ENCODE measurements around the gene MAD2L1. TPM values are rescaled to one million over a fixed set of nuclear protein-coding genes. Genes with fewer than 3 reads are reported as not detected.

MAD2L1 gene
- total and polyA plus RNA-seq, 8 donors: 0.45 to 10.1 (median 2.4) TPM; not detected in 1

DNA sequence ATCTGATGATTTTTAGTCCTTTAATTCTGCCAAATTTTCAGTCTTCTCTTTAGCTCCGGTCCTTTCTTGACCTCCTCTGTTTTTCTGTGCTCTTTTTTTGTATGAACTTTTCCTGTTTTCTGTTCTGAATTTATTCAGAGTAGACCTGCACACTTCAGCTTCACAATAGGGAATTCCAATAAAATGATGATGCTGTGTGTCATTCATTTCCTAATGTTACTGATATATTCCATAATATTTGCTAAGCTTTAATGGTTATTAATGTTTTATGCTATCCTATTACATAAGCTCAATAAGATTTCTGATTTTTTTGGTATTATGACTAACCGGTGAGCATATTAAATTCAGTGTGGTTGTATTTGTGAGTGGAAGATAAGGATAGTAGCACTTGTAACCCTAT is 13.9 kb upstream of the MAD2L1 start:
- no peak overlapping the region for H3K27ac ChIP-seq
- H3K27me3 ChIP-seq: no peaks in the 10 kb centered on the region
- no peaks in the 10 kb centered on the region for H3K36me3 ChIP-seq
- intact Hi-C loops (cut with DNase I; ENCODE audit: low total_unique reads): no loop called here
- H3K4me1 ChIP-seq: no peaks in the 10 kb centered on the region
- 71 to 88% (median 84%) methylated on average over 2 of the region's 2 CpGs for WGBS, 5 donors
- no peak for DNase-seq
- H3K4me3 ChIP-seq: no peak overlapping the region
- TF ChIP-seq, protein P1, sequence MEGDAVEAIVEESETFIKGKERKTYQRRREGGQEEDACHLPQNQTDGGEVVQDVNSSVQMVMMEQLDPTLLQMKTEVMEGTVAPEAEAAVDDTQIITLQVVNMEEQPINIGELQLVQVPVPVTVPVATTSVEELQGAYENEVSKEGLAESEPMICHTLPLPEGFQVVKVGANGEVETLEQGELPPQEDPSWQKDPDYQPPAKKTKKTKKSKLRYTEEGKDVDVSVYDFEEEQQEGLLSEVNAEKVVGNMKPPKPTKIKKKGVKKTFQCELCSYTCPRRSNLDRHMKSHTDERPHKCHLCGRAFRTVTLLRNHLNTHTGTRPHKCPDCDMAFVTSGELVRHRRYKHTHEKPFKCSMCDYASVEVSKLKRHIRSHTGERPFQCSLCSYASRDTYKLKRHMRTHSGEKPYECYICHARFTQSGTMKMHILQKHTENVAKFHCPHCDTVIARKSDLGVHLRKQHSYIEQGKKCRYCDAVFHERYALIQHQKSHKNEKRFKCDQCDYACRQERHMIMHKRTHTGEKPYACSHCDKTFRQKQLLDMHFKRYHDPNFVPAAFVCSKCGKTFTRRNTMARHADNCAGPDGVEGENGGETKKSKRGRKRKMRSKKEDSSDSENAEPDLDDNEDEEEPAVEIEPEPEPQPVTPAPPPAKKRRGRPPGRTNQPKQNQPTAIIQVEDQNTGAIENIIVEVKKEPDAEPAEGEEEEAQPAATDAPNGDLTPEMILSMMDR (IDR thresholded peaks at IDR 0.05): no peak
- TF ChIP-seq POLR2A (IDR thresholded peaks at IDR 0.05) (no peak), EP300 (IDR thresholded peaks at IDR 0.05) (no peak), POLR2AphosphoS5 (IDR thresholded peaks at IDR 0.05) (no peak)
- no peaks in the 10 kb centered on the region for H3K9me3 ChIP-seq

DNA sequence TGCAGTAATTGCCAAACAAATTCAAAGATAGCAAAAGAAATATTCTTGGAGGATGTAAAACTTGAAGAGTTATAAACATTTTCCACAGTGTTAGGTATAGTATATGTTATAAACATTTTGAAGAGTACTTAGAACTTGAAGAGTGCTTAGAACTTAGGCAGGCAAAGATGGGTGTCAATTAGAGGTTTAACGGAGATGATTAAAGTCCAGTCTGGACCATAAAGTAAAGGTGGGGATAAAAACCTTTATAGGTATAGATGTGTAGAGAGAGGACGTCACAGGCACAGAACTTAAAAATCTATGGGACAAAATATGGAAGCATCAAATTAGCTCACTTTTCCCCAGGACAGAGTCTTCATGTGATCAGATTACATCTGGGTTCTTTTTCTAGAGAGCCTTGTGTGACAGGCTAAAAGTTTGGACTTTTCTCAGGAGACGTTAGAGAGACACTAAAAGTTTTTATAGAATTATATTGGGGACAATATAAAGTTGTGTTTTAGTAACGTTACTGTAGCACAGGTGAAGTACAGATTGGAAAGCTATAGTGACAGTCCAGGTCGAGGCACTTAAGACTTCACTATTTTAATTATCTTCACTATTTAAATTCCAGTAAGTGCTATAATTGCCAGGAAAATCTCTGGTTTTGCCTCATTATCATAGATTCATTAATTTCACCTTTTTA is 13.3 kb upstream of the MAD2L1 start:
- no peak for TF ChIP-seq EP300 (IDR thresholded peaks at IDR 0.05)
- TF ChIP-seq, protein P1 (IDR thresholded peaks at IDR 0.05): no peak
- TF ChIP-seq POLR2A (IDR thresholded peaks at IDR 0.05): no peak
- TF ChIP-seq POLR2AphosphoS5 (IDR thresholded peaks at IDR 0.05): no peak
- Histone ChIP-seq H3K27ac (no peak overlapping the region), H3K36me3 (no peaks in the 10 kb centered on the region), H3K27me3 (no peaks in the 10 kb centered on the region), H3K4me1 (no peaks in the 10 kb centered on the region), H3K4me3 (no peak overlapping the region), H3K9me3 (no peaks in the 10 kb centered on the region)
- WGBS, 5 donors: 75 to 86% (median 79%) methylated on average over 5 of the region's 5 CpGs
- no peak for DNase-seq
- intact Hi-C loops (cut with DNase I; ENCODE audit: low total_unique reads): no loop called here

DNA sequence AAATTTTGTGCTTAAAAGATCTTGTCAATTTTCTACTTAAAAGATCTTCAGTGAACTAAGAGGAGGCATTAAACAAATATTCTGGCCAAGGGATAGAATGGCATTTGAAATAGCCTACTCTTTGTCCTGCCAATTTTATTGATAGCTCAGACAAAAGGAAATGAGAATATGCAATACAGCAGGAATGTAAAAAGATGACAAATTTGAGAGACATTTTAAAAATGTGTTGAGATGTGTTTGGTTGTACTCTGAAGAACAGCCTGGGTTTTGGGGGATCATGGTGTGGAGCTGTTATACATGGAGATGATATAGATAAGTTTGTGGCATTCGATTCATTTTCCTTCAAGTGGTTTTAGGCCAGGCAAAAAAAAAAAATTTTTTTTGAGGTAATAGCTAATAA is 11.6 kb upstream of the MAD2L1 start:
- Histone ChIP-seq H3K27ac (no peak overlapping the region), H3K9me3 (no peaks in the 10 kb centered on the region), H3K36me3 (no peaks in the 10 kb centered on the region), H3K4me3 (no peak overlapping the region), H3K4me1 (no peaks in the 10 kb centered on the region), H3K27me3 (no peaks in the 10 kb centered on the region)
- DNase-seq: no peak
- WGBS, 5 donors: 88 to 97% (median 92%) methylated on average over 1 of the region's 1 CpG
- TF ChIP-seq EP300 (IDR thresholded peaks at IDR 0.05) (no peak), POLR2A (IDR thresholded peaks at IDR 0.05) (no peak), POLR2AphosphoS5 (IDR thresholded peaks at IDR 0.05) (no peak)
- TF ChIP-seq, protein P1 (IDR thresholded peaks at IDR 0.05): no peak
- intact Hi-C loops (cut with DNase I; ENCODE audit: low total_unique reads): no loop called here

DNA sequence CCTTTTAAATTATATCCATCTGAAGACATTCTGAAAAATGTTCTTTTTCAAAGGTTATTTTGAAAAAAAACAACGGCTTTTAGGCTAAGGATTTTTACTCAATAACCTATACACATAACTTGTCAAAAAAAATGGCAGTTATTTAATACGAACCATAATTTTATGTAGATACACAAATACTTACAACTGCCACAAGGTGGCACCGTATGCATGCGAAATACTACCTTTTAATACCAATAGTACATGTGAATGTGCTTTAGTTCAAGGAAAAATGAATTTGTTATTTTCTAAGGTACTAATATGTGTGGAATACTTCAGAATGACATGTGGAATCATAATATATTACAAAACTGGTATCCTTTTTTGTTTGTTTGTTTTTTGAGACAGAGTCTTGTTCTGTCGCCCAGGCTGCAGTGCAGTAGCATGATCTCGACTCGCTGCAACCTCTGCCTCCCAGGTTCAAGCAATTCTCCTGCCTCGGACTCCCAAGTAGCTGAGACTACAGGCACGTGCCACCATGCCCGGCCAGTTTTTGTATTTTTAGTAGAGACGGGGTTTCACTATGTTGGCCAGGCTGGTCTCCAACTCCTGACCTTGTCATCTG is 4.6 kb upstream of the MAD2L1 start:
- Histone ChIP-seq H3K9me3 (no peaks in the 10 kb centered on the region), H3K36me3 (no peaks in the 10 kb centered on the region), H3K27me3 (no peaks in the 10 kb centered on the region), H3K4me1 (peaks cover 5 to 27% (median 13%) of the 10 kb centered on the region in 4 donors), H3K27ac (no peak overlapping the region), H3K4me3 (no peak overlapping the region)
- peak in 1 of 2 donors; percentile 87 for DNase-seq
- TF ChIP-seq, protein P1 (IDR thresholded peaks at IDR 0.05): peak in 5 of 7 experiments; percentile 12 to 76 (median 50)
- no peak for TF ChIP-seq POLR2A (IDR thresholded peaks at IDR 0.05)
- WGBS, 5 donors: 49 to 57% (median 52%) methylated on average over 11 of the region's 11 CpGs
- intact Hi-C loops (cut with DNase I; ENCODE audit: low total_unique reads): no loop called here

Data from stomach (tissue), 9 donors.